ENCODE measurements around the gene NTF3.

DNA sequence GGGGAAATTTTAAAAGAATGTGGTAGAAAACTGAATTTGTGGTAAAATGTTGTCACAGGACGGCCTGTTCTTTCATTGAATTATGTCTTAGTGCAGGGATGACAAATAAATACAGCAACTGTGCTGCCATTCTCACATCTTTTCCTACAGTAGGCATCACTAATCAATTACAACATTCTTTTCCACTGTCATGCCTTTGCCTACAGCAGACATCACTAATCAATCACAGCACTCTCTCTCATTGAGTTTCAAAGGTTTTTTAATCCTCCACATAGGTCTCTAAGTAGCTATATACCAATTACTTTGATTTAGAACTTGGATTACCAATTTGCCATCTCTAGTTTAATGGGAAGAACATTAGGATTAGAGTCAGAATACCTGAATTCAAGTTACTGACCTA is 30.1 kb downstream of the NTF3 start:
- TF ChIP-seq, protein P1, sequence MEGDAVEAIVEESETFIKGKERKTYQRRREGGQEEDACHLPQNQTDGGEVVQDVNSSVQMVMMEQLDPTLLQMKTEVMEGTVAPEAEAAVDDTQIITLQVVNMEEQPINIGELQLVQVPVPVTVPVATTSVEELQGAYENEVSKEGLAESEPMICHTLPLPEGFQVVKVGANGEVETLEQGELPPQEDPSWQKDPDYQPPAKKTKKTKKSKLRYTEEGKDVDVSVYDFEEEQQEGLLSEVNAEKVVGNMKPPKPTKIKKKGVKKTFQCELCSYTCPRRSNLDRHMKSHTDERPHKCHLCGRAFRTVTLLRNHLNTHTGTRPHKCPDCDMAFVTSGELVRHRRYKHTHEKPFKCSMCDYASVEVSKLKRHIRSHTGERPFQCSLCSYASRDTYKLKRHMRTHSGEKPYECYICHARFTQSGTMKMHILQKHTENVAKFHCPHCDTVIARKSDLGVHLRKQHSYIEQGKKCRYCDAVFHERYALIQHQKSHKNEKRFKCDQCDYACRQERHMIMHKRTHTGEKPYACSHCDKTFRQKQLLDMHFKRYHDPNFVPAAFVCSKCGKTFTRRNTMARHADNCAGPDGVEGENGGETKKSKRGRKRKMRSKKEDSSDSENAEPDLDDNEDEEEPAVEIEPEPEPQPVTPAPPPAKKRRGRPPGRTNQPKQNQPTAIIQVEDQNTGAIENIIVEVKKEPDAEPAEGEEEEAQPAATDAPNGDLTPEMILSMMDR (IDR thresholded peaks at IDR 0.05 in 4 of 5, conservative IDR thresholded peaks at IDR 0.05 in 1 of 5) = no peak
- no peak for TF ChIP-seq POLR2A (IDR thresholded peaks at IDR 0.05)

All from gastrocnemius medialis (tissue), 4 donors.